Stimulated activated CD8-positive, alpha-beta memory T cell treated with anti-CD3 and anti-CD28 coated beads, Interleukin-4, amount 100 ng/mL, for 48 hours (primary cell): ENCODE data around the gene ADCK2.
A peak's percentile ranks its signal among the peaks of the same experiment; 100 is the strongest.
"Not testable (repeated sequence)": the region's sequence is repeated elsewhere in the genome, so short reads cannot be mapped to it uniquely, and the experiment has no call there.

Source experiments
- DNase-seq: peaks from one replicate; pipeline ENCODE4 v3.0.0-alpha.2; 2020

The ADCK2 gene

DNA sequence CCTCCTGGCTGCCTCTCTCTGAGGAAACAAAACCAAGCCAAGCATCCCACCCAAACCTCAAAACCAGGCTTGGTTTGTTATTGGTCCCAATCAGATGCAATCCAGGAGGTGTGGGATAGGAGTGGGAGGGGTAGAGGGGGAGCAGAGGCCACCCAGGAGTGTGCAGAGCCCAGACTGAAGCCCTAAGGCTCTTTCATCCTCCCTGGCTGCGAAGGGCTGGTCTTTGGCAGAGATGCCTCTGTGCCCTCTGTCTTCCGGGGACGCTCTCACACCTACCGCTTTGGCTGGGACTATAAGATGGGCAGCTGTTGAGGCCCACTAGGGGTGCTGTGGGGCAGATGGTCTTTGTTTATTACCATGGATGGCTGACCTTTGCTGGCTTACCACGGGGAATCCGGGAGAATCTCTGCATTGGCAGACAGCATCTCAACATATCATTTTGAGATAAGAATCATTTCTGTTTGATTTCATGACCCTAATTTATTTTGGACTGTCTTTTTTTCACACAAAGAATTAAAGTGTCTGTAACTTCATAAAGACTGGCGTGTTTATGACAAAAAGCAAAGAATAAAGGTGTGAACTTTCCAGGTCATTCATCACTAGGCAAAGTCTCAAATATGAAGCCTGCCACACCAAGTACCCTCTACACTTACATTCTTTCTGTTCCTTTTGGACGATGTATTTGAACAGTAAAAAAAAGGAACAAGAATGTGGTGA, 25.7 kb upstream of the ADCK2 start:
- peak; percentile 45 for DNase-seq

GRCh38 chr7:140649556-140650205, 23.1 kb upstream of the ADCK2 start:
- no peak for DNase-seq

GRCh38 chr7:140650367-140650766, 22.4 kb upstream of the ADCK2 start:
- no peak for DNase-seq

DNA sequence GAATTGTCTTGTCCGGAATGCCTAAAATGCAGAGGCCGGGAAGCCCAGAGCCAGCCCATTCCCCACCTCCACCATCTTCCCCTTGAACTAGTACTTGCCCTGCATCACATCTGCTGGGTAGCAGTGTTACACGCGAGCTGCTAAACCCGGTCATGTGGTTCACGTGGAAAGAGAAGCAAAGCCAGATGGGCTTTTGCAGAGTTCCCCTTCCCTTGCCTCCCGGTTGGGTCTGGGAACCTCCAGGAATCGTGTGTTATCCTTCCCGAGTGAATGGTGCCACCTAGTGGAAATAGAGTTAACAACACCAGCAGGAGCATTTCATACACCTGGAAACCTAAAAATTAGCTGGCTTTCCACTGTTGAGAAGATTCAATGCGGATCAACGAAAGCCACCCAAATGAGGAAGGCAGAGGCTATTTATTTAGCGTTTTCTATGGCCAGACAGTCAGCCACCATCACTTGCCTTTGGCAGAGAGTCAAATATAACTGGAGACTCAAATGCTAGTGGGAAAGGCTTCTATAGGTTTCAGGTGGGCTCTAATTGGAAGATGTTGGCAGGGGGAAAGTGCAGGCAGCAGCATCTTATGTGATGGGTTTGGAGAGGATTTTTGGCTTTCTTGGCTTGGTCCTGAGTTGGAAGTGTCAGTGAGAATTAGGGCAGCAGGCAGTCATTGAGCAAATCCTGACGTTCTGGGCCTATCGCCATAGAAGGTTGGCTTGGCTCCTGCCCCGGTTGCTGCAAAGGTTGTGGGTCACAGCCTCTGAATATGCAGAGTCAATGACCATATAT, 19.2 kb upstream of the ADCK2 start:
- peak; percentile 43 for DNase-seq

GRCh38 chr7:140654109-140654387, 18.7 kb upstream of the ADCK2 start:
- no peak for DNase-seq

DNA sequence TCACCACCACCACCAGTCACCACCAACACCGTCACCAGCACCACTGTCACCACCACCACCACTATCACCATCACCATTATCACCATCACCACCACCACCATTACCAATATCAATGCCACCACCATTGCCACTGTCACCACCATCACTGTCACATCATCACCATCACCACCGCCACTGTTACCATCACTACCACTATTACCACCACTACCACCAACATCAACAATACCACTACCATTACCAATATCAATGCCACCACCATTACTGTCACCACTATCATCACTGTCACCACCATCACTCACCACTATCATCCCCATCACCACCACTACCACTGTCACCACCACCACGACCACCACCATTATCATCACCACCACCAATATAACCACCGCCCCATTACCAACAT, 18.1 kb upstream of the ADCK2 start:
- no peak for DNase-seq

DNA sequence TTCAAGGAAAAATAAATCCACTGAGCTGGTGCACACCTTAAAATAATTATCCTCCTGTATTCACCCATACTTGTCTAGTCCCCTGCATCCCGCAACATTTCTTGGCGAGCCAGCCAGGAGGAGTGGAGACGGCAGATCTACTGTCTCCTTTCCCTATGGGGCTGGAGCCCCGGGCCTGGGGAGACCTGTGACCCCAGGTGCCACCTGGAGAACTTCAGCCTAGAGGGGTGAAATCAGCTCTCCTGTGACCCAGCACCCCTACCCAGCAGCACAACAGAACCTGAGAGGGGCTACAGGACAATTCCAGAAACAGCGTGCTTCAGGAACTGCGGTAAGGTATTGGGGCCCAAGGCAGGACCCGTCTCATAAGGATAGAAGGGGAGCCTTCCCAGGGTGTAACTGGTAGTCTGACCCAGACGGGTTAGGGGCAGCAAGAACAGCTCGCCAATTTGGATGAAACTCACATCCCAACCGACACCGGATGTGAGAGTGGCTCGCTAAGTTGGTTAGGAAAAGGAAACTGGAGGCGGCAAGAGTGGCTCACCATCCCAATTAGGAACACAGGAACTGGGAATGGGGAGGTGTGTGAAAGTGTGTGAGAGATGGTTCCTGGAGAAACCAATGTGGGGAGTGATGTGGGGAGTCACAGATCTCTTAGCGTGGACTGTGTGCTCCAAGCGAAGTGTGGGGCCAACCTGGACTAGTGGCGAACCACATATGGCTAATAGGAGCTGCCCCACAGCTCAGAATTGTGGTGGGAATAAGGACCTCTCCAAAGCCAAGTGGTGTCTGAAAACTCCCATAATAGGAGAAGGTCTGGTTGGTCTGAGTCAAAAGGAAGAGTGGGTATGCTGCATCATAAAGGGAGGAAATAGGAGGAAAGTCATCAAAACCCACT, 17.0 kb upstream of the ADCK2 start:
- no peak for DNase-seq

DNA sequence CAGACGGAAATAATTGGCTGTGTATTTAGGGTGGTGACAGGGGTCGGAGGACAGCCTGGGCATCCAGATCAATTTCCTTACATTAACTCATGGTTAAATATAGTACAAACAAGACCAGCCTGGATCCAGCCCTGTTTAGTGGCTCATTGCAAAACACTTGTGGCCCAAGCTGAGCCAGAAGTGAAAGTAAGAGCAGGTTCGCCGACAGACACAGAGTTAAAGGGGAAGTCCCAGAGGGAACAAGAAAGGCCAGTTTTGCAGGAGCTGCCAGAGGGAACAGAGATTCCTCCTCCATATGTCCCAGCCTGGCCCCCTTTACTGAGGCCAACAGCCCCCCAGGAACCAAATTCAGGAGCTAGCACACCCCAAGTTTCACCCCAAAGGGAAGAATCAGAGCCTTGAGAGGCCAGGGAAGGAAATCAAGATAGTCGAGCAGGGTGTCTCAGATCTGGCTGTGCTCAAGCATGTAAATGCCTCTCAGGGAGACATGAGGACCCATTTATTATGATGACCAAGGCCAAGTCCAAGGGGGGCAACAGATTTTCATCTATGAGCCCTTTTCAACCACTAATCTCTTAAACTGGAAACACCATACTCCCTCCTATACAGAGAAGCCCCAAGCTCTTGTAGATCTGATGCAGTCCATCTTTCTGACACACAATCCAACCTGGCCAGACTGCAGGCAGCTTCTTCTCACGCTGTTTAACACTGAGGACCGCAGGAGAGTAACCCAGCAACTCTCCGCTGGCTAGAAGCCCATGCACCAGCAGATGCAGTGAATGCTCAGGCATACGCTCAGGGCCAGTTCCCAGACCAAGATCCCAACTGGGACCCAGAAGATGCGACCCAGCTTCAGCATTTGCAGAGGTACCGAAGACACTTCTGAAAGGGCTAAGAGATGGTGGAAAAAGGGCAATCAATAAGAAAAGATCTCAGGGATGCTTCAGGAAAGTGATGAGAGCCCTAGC, 15.9 kb upstream of the ADCK2 start:
- DNase-seq = peak; percentile 54

GRCh38 chr7:140657891-140658290, 14.9 kb upstream of the ADCK2 start:
- no peak for DNase-seq

DNA sequence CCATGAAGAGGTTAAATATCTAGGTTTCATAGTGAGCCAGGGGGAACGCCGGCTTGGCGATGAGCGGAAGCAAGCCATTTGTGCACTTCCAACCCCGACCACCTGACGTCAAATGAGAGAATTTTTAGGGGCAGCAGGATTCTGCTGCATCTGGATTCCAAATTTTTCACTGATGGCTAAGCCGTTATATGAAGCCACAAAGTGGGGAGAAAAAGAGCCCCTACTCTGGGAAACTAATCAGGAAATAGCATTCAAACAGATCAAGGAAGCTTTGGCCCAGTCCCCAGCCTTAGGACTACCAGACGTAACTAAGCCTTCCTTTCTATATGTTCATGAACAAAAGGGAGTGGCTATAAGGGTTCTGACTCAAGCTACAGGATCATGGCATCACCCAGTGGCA, 12.9 kb upstream of the ADCK2 start:
- no peak for DNase-seq

DNA sequence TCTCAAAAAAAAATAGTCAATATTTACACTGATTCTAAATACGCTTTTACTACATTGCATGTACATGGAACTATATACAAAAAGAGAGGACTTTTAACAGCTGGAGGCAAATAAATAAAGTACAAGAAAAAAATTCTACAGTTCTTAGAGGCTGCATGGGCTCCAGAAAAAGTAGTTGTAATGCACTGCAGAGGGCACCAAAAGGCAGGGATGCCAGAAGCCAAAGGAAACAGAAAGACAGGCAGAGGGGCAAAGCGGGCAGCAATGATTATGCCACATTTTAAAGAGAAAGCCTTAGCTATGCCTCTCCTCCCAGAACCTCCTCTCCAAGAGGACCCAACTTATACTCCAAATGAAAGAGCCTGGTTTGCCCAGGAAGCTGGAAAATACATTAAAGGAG, 11.6 kb upstream of the ADCK2 start:
- no peak for DNase-seq

- DNase-seq = not testable (repeated sequence)
Observed at GRCh38 chr7:140662938-140663337, 9.8 kb upstream of the ADCK2 start.

GRCh38 chr7:140667476-140667875, 5.3 kb upstream of the ADCK2 start:
- DNase-seq = no peak

DNA sequence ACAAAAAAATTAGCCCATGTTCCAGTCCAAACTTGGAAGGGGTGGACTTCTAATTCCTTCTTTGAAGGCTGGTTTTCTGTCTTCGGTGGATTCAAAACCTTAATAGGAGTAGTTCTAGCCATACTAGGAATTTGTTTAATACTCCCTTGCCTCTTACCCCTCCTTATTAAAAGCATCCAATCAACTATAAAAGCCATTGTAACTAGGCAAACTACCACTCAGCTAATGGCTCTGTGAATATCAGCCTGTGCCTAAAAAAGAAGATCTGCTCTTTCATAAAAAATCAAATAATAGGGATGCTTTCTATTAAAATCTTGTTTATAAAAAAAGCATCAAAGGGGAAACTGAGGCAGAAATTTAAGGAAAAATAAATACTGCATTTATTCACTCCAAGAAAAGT, 4.1 kb upstream of the ADCK2 start:
- no peak for DNase-seq

DNA sequence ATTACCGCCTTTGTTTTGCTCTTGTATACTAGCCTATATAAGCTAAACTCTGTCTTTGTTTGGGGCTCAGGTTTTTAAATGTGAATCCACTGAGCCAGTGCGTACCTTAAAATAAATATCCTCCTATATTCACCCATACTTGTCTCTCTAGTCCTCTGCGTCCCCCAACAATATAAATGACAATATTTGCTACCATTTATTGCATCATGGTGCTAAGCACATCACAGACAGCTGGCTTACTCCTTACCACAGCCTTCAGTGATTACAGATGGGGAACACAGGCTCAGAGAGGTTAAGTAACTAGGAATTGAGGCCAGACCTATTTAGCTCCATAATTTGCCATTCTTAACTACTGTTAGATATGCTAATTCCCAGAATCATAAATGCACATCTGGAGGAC, 3.4 kb upstream of the ADCK2 start:
- DNase-seq = no peak

GRCh38 chr7:140669862-140670261, 2.9 kb upstream of the ADCK2 start:
- DNase-seq = not testable (repeated sequence)

DNA sequence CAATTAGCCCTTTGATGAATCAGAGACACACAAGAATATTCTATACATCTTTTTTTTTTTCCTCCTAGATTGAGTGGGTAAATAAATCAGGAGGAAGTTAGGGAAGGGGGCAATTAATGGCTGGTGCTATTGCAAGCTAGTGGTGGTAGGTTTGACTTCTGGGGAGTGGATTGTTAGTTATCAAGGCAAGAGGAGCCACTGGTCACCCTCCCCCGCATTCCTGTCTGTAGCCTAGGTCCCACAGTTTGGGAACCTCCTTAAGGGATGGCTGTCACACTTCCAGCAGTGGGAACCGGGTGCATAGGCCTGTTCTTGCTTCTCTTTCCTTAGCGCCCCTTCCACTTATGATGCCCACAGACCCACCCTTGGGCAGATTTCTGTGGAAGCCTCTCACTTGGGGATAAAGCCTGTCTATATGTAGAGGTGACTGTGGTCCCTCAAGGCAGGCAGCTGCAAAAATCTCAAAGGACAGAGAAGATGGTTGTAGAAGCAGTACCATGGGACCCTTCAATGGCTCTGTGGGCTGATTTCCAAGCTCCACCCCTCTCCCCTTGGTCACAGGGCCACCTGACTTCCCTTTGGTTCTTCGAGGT, 2.3 kb upstream of the ADCK2 start:
- DNase-seq = no peak

DNA sequence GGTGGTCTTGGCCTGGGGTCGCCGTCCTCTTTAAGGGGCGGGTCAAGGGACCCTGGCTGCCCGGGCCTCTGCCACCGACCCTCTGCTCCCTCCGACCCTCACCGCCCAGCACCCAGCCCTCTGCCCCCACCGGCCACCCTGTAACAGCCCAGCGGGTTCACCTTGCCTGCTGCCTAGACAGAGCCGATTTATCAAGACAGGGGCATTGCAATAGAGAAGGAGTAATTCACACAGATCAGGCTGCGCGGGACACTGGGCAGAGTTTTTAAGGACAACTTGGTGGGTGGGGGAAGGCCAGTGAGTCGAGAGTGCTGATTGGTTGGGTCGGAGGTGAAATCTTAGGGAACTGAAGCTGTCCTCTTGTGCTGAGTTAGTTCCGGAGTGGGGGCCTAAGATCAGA, 779 bp upstream of the ADCK2 start:
- DNase-seq = no peak

GRCh38 chr7:140673063-140673773, 473 bp downstream of the ADCK2 start:
- DNase-seq = peak; percentile 65

DNA sequence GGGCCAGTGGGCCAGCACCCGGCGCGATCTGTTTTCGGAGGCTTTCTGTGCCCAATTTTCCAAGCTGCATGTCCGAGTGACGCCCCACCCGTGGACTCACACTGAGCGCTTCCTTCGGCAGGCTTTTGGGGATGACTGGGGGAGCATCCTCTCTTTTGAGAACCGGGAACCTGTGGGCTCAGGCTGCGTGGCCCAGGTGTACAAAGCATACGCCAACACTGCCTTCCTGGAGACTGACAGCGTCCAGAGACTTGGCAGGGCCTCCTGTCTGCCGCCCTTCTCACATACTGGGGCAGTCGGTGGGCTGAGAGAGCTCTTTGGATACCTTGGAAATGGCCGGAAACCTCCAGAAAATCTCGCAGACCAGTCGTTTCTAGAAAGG, 1.0 kb downstream of the ADCK2 start:
- peak; percentile 32 for DNase-seq

GRCh38 chr7:140674356-140674800, 1.6 kb downstream of the ADCK2 start:
- no peak for DNase-seq
